SK-N-SH (cell line): ENCODE results near the gene CLDN16. TPM values are rescaled to one million over a fixed set of nuclear protein-coding genes. Genes with fewer than 3 reads are reported as not detected.

Source experiments
- CTCF ChIA-PET: fragments of 300-600, 350-600 bp; formaldehyde crosslinking; extraction: SDS; loops from one replicate; lab custom pipeline; 2021; lab: Yijun Ruan, JAX
- POLR2A ChIA-PET: fragments of 350-600 bp; sonication (Branson Sonifier 250); formaldehyde crosslinking; extraction: SDS; loops from one replicate; lab custom pipeline; 2020; ENCODE audit warnings: antibody characterized with exemption, inconsistent platforms; lab: Yijun Ruan, JAX
- DNase-seq: peaks from one replicate; pipeline ENCODE4 v3.0.0; 2012
- H2AFZ ChIP-seq: fragments of 200-600 bp; sonication (generic); 2 replicates; pipeline ENCODE4 v1.8.1; 2016; ENCODE audit warnings: antibody characterized with exemption, mild to moderate bottlenecking, low read depth
- H3F3A ChIP-seq: fragments of 200-600 bp; sonication (generic); replicated peaks from 2 replicates; pipeline ENCODE3; 2016; ENCODE audit warnings: antibody characterized with exemption, mild to moderate bottlenecking; ENCODE audit not compliant: insufficient read depth
- H3K27ac ChIP-seq, 2 experiments: fragments of 200-500 bp in 1 of 2; fragments of 200-600 bp in 1 of 2; sonication (Bioruptor generic) in 1 of 2; sonication (generic), shearing (Covaris generic) in 1 of 2; 2 replicates each; pipeline versions ENCODE4 v1.5.1 to v1.6.1; 2014 to 2016; ENCODE audit warnings: low read depth in 2 of 2, inconsistent platforms in 1 of 2, low read length in 1 of 2, mild to moderate bottlenecking in 1 of 2, mixed read lengths in 1 of 2
- H3K27me3 ChIP-seq: fragments of 200-600 bp; sonication (generic), shearing (Covaris generic); 2 replicates; pipeline ENCODE4 v1.6.1; 2016; ENCODE audit warnings: mixed run types; ENCODE audit not compliant: insufficient read depth
- H3K36me3 ChIP-seq, 2 experiments: fragments of 200-500 bp in 1 of 2; fragments of 200-600 bp in 1 of 2; sonication (Bioruptor generic) in 1 of 2; sonication (generic) in 1 of 2; replicated peaks in 1 of 2; 2 replicates each; pipeline versions ENCODE3 to v1.5.1; 2014 to 2016; ENCODE audit warnings: low read length in 1 of 2, mild to moderate bottlenecking in 1 of 2; ENCODE audit not compliant: insufficient read depth in 2 of 2, control insufficient read depth in 1 of 2
- H3K4me1 ChIP-seq, 2 experiments: fragments of 200-500 bp in 1 of 2; fragments of 200-600 bp in 1 of 2; sonication (Bioruptor generic) in 1 of 2; sonication (generic), shearing (Covaris generic) in 1 of 2; 2 replicates each; pipeline versions ENCODE4 v1.5.1 to v1.6.1; 2014 to 2016; ENCODE audit warnings: low read depth in 1 of 2, low read length in 1 of 2, mixed run types in 1 of 2; ENCODE audit not compliant: insufficient read depth in 2 of 2, control insufficient read depth in 1 of 2
- H3K4me2 ChIP-seq: fragments of 200-600 bp; sonication (generic), shearing (Covaris generic); 2 replicates; pipeline ENCODE4 v1.6.1; 2017; ENCODE audit warnings: mixed run types
- H3K4me3 ChIP-seq, 2 experiments: fragments of 200-500 bp in 1 of 2; fragments of 200-600 bp in 1 of 2; sonication (Bioruptor generic) in 1 of 2; sonication (generic), shearing (Covaris generic) in 1 of 2; 2 replicates each; pipeline versions ENCODE4 v1.5.1 to v1.8.1; 2014 to 2016; ENCODE audit warnings: low read depth in 2 of 2, inconsistent platforms in 1 of 2, low read length in 1 of 2, mild to moderate bottlenecking in 1 of 2, mixed read lengths in 1 of 2, moderate library complexity in 1 of 2
- H3K79me2 ChIP-seq: fragments of 200-600 bp; sonication (generic); 2 replicates; pipeline ENCODE4 v1.8.1; 2017; ENCODE audit warnings: mild to moderate bottlenecking; ENCODE audit not compliant: insufficient read depth
- H3K9ac ChIP-seq: fragments of 200-600 bp; sonication (generic); 2 replicates; pipeline ENCODE4 v1.6.1; 2017; ENCODE audit warnings: mixed run types
- H3K9me2 ChIP-seq: fragments of 200-600 bp; sonication (generic); 2 replicates; pipeline ENCODE4 v1.6.1; 2017; ENCODE audit warnings: mixed run types
- H3K9me3 ChIP-seq: fragments of 200-600 bp; sonication (generic); 2 replicates; pipeline ENCODE4 v1.6.1; 2017; ENCODE audit warnings: mixed run types, mild to moderate bottlenecking, moderate library complexity
- H4K20me1 ChIP-seq: fragments of 200-600 bp; sonication (generic); 2 replicates; pipeline ENCODE4 v1.6.1; 2017; ENCODE audit warnings: mild to moderate bottlenecking, mixed run types; ENCODE audit not compliant: insufficient read depth
- CHD2 ChIP-seq: fragments of 150-350 bp; IDR thresholded peaks from 2 replicates; pipeline ENCODE4 v1.6.1; 2018; ENCODE audit warnings: low read length; ENCODE audit not compliant: partially characterized antibody
- ELF1 ChIP-seq: IDR thresholded peaks from 2 replicates; pipeline ENCODE4 v1.4.0; 2012
- EP300 ChIP-seq, 2 experiments: IDR thresholded peaks; 2 replicates each; pipeline versions ENCODE4 v1.4.0 to v1.6.1; 2012; ENCODE audit warnings: borderline replicate concordance in 1 of 2, low read depth in 1 of 2, low read length in 1 of 2
- EZH2phosphoT487 ChIP-seq: fragments of 200-600 bp; sonication (generic); IDR thresholded peaks from 2 replicates; pipeline ENCODE4 v1.6.1; 2017; ENCODE audit warnings: low read depth, mixed run types, mild to moderate bottlenecking, antibody characterized with exemption, moderate library complexity, borderline replicate concordance
- FOSL2 ChIP-seq: IDR thresholded peaks from 2 replicates; pipeline ENCODE4 v1.4.0; 2012; ENCODE audit warnings: low read depth, mild to moderate bottlenecking, moderate library complexity, borderline replicate concordance
- IRF3 ChIP-seq: fragments of 150-350 bp; IDR thresholded peaks from 2 replicates; pipeline ENCODE4 v1.6.1; 2016; ENCODE audit warnings: mild to moderate bottlenecking, low read depth, low read length
- MEF2A ChIP-seq: IDR thresholded peaks from 2 replicates; pipeline ENCODE4 v1.4.0; 2012; ENCODE audit warnings: low read depth, borderline replicate concordance
- POLR2AphosphoS5 ChIP-seq: IDR thresholded peaks from 2 replicates; pipeline ENCODE4 v1.6.1; 2012; ENCODE audit warnings: low read depth, low read length
- RAD21 ChIP-seq: IDR thresholded peaks from 2 replicates; pipeline ENCODE4 v1.6.1; 2012; ENCODE audit warnings: mild to moderate bottlenecking, low read length
- RFX5 ChIP-seq: IDR thresholded peaks from 2 replicates; pipeline ENCODE4 v1.6.1; 2012; ENCODE audit warnings: mild to moderate bottlenecking, improper control_type of control experiment, low read length
- SIN3A ChIP-seq: IDR thresholded peaks from 2 replicates; pipeline ENCODE4 v1.6.1; 2012; ENCODE audit warnings: low read depth, mild to moderate bottlenecking, low read length, moderate library complexity, borderline replicate concordance
- SMC3 ChIP-seq: IDR thresholded peaks from 2 replicates; pipeline ENCODE4 v1.6.1; 2012; ENCODE audit warnings: low read depth, low read length, improper control_type of control experiment
- TEAD4 ChIP-seq: IDR thresholded peaks from 2 replicates; pipeline ENCODE4 v1.4.0; 2012; ENCODE audit warnings: mild to moderate bottlenecking, borderline replicate concordance; ENCODE audit not compliant: insufficient read depth
- WGBS: methylation state at CpG from one replicate; pipeline ENCODE4 v1.1.6; 2017; ENCODE audit warnings: low lambda C conversion rate; 5-methylcytosine and 5-hydroxymethylcytosine counted together
- polyA plus RNA-seq, 3 experiments: library from polyadenylated mRNA; depleted of rRNA; stranded (reverse); fragments of >200 nt; gene quantifications; 2 replicates each; pipeline ENCODE4 v1.2.3, GENCODE V29; 2012
- TF ChIP-seq, protein P1 (sequence below): fragments of 200-600 bp; sonication (generic); IDR thresholded peaks from 2 replicates; pipeline ENCODE4 v1.6.1; 2017; ENCODE audit warnings: antibody characterized with exemption, mild to moderate bottlenecking, moderate library complexity

Gene CLDN16
- polyA plus RNA-seq, 1 of the 3 experiments (the other 2 are of a cell fraction) = 0.02 TPM

- Histone ChIP-seq H3K36me3 (no peaks in the 10 kb centered on the region), H3K27ac (no peak overlapping the region), H3K4me3 (no peak overlapping the region), H3K79me2 (no peaks in the 10 kb centered on the region), H2AFZ (no peak overlapping the region), H3K4me1 (no peaks in the 10 kb centered on the region), H3K9me3 (no peaks in the 10 kb centered on the region), H3K27me3 (peaks cover 6% of the 10 kb centered on the region; the same call in 1 of the 2 replicates), H4K20me1 (no peaks in the 10 kb centered on the region), H3F3A (no peaks in the 10 kb centered on the region), H3K4me2 (no peak overlapping the region), H3K9ac (no peak overlapping the region), H3K9me2 (no peaks in the 10 kb centered on the region)
- 13% methylated on average over 16 of the region's 16 CpGs for WGBS
- TF ChIP-seq CHD2 (no peak), POLR2AphosphoS5 (no peak), FOSL2 (no peak), SMC3 (peak; percentile 41; the same call in 1 of the 2 replicates), RAD21 (peak; percentile 62)
- TF ChIP-seq, protein P1, sequence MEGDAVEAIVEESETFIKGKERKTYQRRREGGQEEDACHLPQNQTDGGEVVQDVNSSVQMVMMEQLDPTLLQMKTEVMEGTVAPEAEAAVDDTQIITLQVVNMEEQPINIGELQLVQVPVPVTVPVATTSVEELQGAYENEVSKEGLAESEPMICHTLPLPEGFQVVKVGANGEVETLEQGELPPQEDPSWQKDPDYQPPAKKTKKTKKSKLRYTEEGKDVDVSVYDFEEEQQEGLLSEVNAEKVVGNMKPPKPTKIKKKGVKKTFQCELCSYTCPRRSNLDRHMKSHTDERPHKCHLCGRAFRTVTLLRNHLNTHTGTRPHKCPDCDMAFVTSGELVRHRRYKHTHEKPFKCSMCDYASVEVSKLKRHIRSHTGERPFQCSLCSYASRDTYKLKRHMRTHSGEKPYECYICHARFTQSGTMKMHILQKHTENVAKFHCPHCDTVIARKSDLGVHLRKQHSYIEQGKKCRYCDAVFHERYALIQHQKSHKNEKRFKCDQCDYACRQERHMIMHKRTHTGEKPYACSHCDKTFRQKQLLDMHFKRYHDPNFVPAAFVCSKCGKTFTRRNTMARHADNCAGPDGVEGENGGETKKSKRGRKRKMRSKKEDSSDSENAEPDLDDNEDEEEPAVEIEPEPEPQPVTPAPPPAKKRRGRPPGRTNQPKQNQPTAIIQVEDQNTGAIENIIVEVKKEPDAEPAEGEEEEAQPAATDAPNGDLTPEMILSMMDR = peak; percentile 81
- POLR2A ChIA-PET = no interaction called here
- DNase-seq = peak; percentile 38
- CTCF ChIA-PET = interaction anchor here (0.7 to 5.0 kb wide), 10 partner anchors 11 to 463 kb away, joined by 3 to 23 read pairs (median 4); no protein-coding TSS in a partner anchor
Measured at GRCh38 chr3:190424478-190425439, 36.8 kb downstream of the CLDN16 start.

DNA sequence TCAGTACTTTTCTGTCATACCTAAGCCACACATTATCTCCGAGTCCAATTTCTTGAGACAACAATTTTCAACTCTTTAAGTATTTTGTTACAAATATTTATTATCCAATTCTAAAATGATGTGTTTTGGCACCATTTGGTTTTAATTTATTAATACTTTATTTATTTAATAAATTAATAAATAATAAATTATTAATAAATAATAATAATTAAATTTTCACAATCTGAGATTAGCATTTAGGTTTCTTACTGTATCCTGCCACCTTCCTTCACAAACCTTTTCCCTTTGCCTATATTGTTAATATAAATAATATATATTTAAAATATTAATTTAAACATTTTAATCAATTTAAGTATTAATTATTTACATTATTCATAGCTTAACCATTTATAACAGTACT lies 37.9 kb downstream of the CLDN16 start:
- ChIA-PET POLR2A (no interaction called here), CTCF (interaction anchor here (0.8 to 5.0 kb wide), 4 partner anchors 37 to 464 kb away, joined by 3 to 23 read pairs (median 4); no protein-coding TSS in a partner anchor)
- Histone ChIP-seq H3K27ac (no peak overlapping the region), H3K36me3 (no peaks in the 10 kb centered on the region), H3K9me2 (no peaks in the 10 kb centered on the region), H3K4me3 (no peak overlapping the region), H4K20me1 (no peaks in the 10 kb centered on the region), H3K9ac (no peak overlapping the region), H3K79me2 (no peaks in the 10 kb centered on the region), H2AFZ (no peak overlapping the region), H3K4me1 (no peaks in the 10 kb centered on the region), H3K4me2 (no peak overlapping the region), H3F3A (no peaks in the 10 kb centered on the region), H3K27me3 (peaks cover 6% of the 10 kb centered on the region; the same call in 1 of the 2 replicates), H3K9me3 (no peaks in the 10 kb centered on the region)
- 46% methylated on average over 1 of the region's 1 CpG for WGBS
- DNase-seq = no peak
- TF ChIP-seq, protein P1 = no peak
- TF ChIP-seq EP300 (IDR thresholded peaks at IDR 0.05; ENCODE audit: borderline replicate concordance in 1 of 2, low read depth in 1 of 2, low read length in 1 of 2) (no peak), IRF3 (no peak), RFX5 (no peak), EZH2phosphoT487 (no peak), SIN3A (no peak), SMC3 (no peak), ELF1 (no peak), MEF2A (no peak), TEAD4 (no peak), RAD21 (no peak)
